ENCODE results near the gene PCCA. TPM values are rescaled to one million over a fixed set of nuclear protein-coding genes. Genes with fewer than 3 reads are reported as not detected.

Gene PCCA
- total and polyA plus RNA-seq, 2 donors (not counting 3 experiments of a cell fraction or from before 2014, with no cell fraction given), result 5.7 to 20.2 TPM

DNA sequence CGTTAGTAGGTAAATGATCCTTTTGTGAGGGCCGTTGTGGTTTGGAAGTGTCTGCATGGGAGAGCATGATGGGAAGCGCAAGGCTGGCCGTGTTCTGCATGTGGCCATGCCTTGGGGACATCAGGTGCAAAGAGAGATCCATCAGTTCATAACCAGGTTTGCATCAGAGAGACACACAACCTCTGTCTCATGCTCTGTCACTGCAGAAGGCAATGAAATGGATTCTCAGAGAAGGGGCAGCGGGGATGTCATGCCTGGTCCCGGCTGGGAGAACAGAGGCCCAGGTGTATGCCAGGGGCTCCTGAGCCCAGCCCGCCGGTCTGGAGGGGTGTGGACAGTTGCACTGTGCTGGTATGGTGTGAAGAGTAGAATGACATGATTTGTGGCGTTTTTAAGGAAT lies 439.5 kb downstream of the PCCA start:
- DNase-seq (ENCODE audit: low read depth, low spot score) (no peak), FAIRE-seq (no peak)
- no peak for TF ChIP-seq EZH2 (IDR thresholded peaks at IDR 0.05; ENCODE audit: borderline replicate concordance, low read depth, low read length, severe bottlenecking)
- TF ChIP-seq, protein P1, sequence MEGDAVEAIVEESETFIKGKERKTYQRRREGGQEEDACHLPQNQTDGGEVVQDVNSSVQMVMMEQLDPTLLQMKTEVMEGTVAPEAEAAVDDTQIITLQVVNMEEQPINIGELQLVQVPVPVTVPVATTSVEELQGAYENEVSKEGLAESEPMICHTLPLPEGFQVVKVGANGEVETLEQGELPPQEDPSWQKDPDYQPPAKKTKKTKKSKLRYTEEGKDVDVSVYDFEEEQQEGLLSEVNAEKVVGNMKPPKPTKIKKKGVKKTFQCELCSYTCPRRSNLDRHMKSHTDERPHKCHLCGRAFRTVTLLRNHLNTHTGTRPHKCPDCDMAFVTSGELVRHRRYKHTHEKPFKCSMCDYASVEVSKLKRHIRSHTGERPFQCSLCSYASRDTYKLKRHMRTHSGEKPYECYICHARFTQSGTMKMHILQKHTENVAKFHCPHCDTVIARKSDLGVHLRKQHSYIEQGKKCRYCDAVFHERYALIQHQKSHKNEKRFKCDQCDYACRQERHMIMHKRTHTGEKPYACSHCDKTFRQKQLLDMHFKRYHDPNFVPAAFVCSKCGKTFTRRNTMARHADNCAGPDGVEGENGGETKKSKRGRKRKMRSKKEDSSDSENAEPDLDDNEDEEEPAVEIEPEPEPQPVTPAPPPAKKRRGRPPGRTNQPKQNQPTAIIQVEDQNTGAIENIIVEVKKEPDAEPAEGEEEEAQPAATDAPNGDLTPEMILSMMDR (IDR thresholded peaks at IDR 0.05; ENCODE audit: extremely low read depth in 1 of 2, insufficient read depth in 1 of 2, low read depth in 1 of 2, low read length in 2 of 2), result no peak
- TF ChIP-seq JUN (IDR thresholded peaks at IDR 0.05; ENCODE audit: borderline replicate concordance, insufficient read depth, insufficient read length, low read depth), result no peak
- TF ChIP-seq POLR2AphosphoS5 (IDR thresholded peaks at IDR 0.05; ENCODE audit: insufficient read depth, low read depth, low read length), result no peak
- TF ChIP-seq MYC (IDR thresholded peaks at IDR 0.05; ENCODE audit: low read depth, low read length), result no peak
- TF ChIP-seq POLR2A (IDR thresholded peaks at IDR 0.05; ENCODE audit: low read depth, low read length), result no peak
- no peak for TF ChIP-seq FOS (IDR thresholded peaks at IDR 0.05; ENCODE audit: borderline replicate concordance, insufficient read depth, low read length)
- TF ChIP-seq, protein P2, sequence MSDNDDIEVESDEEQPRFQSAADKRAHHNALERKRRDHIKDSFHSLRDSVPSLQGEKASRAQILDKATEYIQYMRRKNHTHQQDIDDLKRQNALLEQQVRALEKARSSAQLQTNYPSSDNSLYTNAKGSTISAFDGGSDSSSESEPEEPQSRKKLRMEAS (IDR thresholded peaks at IDR 0.05; ENCODE audit: insufficient read depth, insufficient read length), result no peak
- TF ChIP-seq GATA2 (IDR thresholded peaks at IDR 0.05; ENCODE audit: insufficient read depth, insufficient read length, low read depth, low read length), result no peak
- H3K27me3 ChIP-seq (ENCODE audit: control insufficient read depth in 2 of 2, insufficient read depth in 2 of 2, low read length in 2 of 2), result no peaks in the 10 kb centered on the region
- BruUV-seq (replicated peaks), result no TSS peak
- H3K36me3 ChIP-seq (ENCODE audit: control insufficient read depth in 2 of 2, extremely low read depth in 1 of 2, insufficient read depth in 2 of 2, low read length in 2 of 2), result peaks cover 0 to 4% of the 10 kb centered on the region in 2 experiments
- H3K9me1 ChIP-seq (replicated peaks; ENCODE audit: control insufficient read depth, extremely low read depth, insufficient read depth, low read length), result no peaks in the 10 kb centered on the region
- H4K20me1 ChIP-seq (replicated peaks; ENCODE audit: control insufficient read depth, extremely low read depth, insufficient read depth, low read length), result no peaks in the 10 kb centered on the region
- H3K4me3 ChIP-seq (replicated peaks in 1 of 3; ENCODE audit: insufficient read depth in 1 of 3, low read depth in 1 of 3, low read length in 3 of 3), result no peak overlapping the region
- ChIA-PET CTCF (no interaction called here), POLR2A (no interaction called here)
- dilution Hi-C loops (cut with MboI; ENCODE audit: extremely low pct_ligation_motif_present, low sequenced_read_pairs) (no loop called here), intact Hi-C loops (cut with micrococcal nuclease) (no loop called here)
- H3K27ac ChIP-seq (ENCODE audit: insufficient read depth, low read depth, low read length), result no peak overlapping the region
- no peaks in the 10 kb centered on the region for H3K4me1 ChIP-seq (ENCODE audit: control insufficient read depth, extremely low read depth, insufficient read depth, low read length)
- H3K79me2 ChIP-seq (ENCODE audit: control insufficient read depth, insufficient read depth, low read length), result no peaks in the 10 kb centered on the region
- H3K9ac ChIP-seq (replicated peaks; ENCODE audit: extremely low read depth, insufficient read depth, low read length), result no peak overlapping the region
- H3K4me2 ChIP-seq (ENCODE audit: insufficient read depth, low read length), result no peak overlapping the region
- no peaks in the 10 kb centered on the region for H3K9me3 ChIP-seq (replicated peaks; ENCODE audit: control insufficient read depth, insufficient read depth, low read length)
- H2AFZ ChIP-seq (ENCODE audit: low read depth, low read length), result no peak overlapping the region
